ENCODE results near the gene GPATCH4. TPM values are rescaled to one million over a fixed set of nuclear protein-coding genes. Genes with fewer than 3 reads are reported as not detected.
A peak's percentile ranks its signal among the peaks of the same experiment; 100 is the strongest.

Gene GPATCH4
- polyA plus RNA-seq, result 10 to 100 TPM; 14.3 to 20.8 TPM

DNA sequence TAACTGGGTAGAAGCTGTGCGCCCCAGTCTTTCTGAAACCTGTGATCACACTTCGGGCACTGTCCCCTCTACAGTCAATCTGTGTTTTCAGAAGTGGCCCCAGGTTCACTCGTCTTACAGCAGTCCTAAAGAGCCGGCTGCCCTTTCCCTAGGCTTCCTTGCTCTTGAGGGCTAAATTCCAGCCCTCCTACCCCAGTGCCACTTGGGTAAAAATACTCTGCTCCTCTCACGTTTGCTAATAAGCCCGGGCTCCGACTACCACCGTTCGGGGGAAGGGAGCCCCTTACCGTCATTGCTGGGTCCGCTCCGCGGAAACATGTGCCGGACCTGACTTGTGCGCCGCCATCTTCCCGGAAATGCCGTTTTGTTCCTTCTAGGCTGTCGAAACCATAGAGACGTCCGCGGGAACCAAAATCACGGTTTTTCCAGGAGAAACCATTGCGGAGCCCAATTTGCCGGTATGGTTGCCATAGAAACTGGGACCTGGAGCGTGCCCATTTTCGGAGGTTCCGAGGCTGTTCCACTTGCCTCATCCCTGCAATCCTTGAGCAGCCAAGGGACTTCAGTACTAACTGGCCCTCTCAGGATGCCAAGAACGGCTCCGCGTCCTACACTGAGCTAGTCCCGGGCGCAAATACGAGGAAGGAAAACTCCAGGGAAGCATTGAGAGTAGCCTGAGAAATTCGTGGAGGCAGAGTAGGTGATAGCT is at the start of gene GPATCH4:
Gene GPATCH4, minus strand, starts transcription at position 358 of the 709 bp plus-strand sequence.
- 0% methylated on average over 35 of the region's 35 CpGs for WGBS, 2 donors
- H3K4me3 ChIP-seq (ENCODE audit: low read depth in 1 of 2, low read length in 2 of 2), result peak within 1 kb of the TSS; percentile 70 to 92
- H3K9me3 ChIP-seq (ENCODE audit: control insufficient read depth in 2 of 2, insufficient read depth in 1 of 2, low read depth in 1 of 2, low read length in 1 of 2), result no peaks in the 10 kb centered on the region
- no peaks in the 10 kb centered on the region for H3K27me3 ChIP-seq (ENCODE audit: control insufficient read depth in 1 of 2, insufficient read depth in 2 of 2, low read length in 2 of 2)
- peak within 1 kb of the TSS; percentile 61 to 87 for H3K27ac ChIP-seq (ENCODE audit: low read depth in 2 of 2, low read length in 1 of 2)
- H3K36me3 ChIP-seq (ENCODE audit: control insufficient read depth in 2 of 2, insufficient read depth in 2 of 2, low read length in 1 of 2), result peaks cover 7 to 11% of the 10 kb centered on the region in 2 donors
- H3K4me1 ChIP-seq (ENCODE audit: control insufficient read depth in 2 of 2, insufficient read depth in 2 of 2, low read length in 1 of 2), result peaks cover 0 to 3% of the 10 kb centered on the region in 2 donors

DNA sequence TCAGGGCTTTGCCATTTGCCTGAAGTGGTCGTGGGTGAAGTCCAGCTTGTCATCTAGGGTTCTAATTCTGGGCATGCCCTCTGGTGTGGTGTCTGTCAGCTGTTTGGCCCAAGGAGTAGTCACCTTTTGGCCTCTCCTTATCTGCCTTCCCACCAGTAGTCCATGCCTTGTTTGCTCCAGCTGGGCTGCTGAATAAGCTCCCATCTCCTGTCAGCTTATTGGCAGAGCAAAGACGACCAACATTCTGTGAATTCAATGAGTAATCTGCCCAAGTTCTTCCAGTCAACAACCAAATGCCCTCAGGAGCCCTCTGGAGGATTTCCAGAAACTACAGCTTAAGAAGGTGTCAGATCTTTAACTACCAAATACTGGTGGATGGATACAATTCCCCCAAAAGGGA is 47.7 kb upstream of the GPATCH4 start:
- Histone ChIP-seq H3K36me3 (ENCODE audit: control insufficient read depth in 2 of 2, insufficient read depth in 2 of 2, low read length in 1 of 2) (no peaks in the 10 kb centered on the region), H3K4me1 (ENCODE audit: control insufficient read depth in 2 of 2, insufficient read depth in 2 of 2, low read length in 1 of 2) (no peaks in the 10 kb centered on the region), H3K27ac (ENCODE audit: low read depth in 2 of 2, low read length in 1 of 2) (no peak overlapping the region), H3K4me3 (ENCODE audit: low read depth in 1 of 2, low read length in 2 of 2) (no peak overlapping the region), H3K9me3 (ENCODE audit: control insufficient read depth in 2 of 2, insufficient read depth in 1 of 2, low read depth in 1 of 2, low read length in 1 of 2) (peaks cover 0 to 3% of the 10 kb centered on the region in 2 donors), H3K27me3 (ENCODE audit: control insufficient read depth in 1 of 2, insufficient read depth in 2 of 2, low read length in 2 of 2) (peaks cover 0 to 13% of the 10 kb centered on the region in 2 donors)
- WGBS, 2 donors, result 7 to 15% methylated on average over 2 of the region's 2 CpGs

DNA sequence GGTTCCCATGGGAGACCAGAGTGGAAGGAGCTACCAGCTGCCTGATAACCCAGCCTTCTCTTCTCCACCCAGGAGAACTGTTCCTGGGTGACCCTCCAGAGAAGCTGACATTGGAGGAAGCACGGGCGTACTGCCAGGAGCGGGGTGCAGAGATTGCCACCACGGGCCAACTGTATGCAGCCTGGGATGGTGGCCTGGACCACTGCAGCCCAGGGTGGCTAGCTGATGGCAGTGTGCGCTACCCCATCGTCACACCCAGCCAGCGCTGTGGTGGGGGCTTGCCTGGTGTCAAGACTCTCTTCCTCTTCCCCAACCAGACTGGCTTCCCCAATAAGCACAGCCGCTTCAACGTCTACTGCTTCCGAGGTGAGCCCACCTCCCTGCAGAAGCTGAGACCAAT is 47.2 kb upstream of the GPATCH4 start:
- peaks cover 0 to 13% of the 10 kb centered on the region in 2 donors for H3K27me3 ChIP-seq (ENCODE audit: control insufficient read depth in 1 of 2, insufficient read depth in 2 of 2, low read length in 2 of 2)
- no peaks in the 10 kb centered on the region for H3K4me1 ChIP-seq (ENCODE audit: control insufficient read depth in 2 of 2, insufficient read depth in 2 of 2, low read length in 1 of 2)
- WGBS, 2 donors, result 80 to 89% methylated on average over 9 to 10 of the region's 10 CpGs
- H3K27ac ChIP-seq (ENCODE audit: low read depth in 2 of 2, low read length in 1 of 2), result no peak overlapping the region
- peaks cover 0 to 3% of the 10 kb centered on the region in 2 donors for H3K9me3 ChIP-seq (ENCODE audit: control insufficient read depth in 2 of 2, insufficient read depth in 1 of 2, low read depth in 1 of 2, low read length in 1 of 2)
- H3K4me3 ChIP-seq (ENCODE audit: low read depth in 1 of 2, low read length in 2 of 2), result no peak overlapping the region
- no peaks in the 10 kb centered on the region for H3K36me3 ChIP-seq (ENCODE audit: control insufficient read depth in 2 of 2, insufficient read depth in 2 of 2, low read length in 1 of 2)

DNA sequence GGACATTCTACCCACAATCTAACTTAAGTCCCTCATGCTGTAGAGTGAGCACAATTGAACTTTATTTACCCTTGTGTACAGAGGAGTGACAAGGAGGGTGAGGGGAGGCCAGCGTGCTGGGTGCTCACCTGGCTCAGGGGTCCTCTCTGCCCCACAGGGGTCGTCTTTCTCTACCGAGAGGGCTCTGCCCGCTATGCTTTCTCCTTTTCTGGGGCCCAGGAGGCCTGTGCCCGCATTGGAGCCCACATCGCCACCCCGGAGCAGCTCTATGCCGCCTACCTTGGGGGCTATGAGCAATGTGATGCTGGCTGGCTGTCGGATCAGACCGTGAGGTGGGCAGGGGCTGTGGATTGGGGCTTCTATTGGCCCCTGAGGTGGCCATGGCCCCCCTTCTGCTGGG is 46.1 kb upstream of the GPATCH4 start:
- 74 to 77% methylated on average over 10 of the region's 10 CpGs for WGBS, 2 donors
- peaks cover 0 to 13% of the 10 kb centered on the region in 2 donors for H3K27me3 ChIP-seq (ENCODE audit: control insufficient read depth in 1 of 2, insufficient read depth in 2 of 2, low read length in 2 of 2)
- H3K27ac ChIP-seq (ENCODE audit: low read depth in 2 of 2, low read length in 1 of 2), result no peak overlapping the region
- peaks cover 0 to 1% of the 10 kb centered on the region in 2 donors for H3K9me3 ChIP-seq (ENCODE audit: control insufficient read depth in 2 of 2, insufficient read depth in 1 of 2, low read depth in 1 of 2, low read length in 1 of 2)
- peaks cover under 1 to 2% of the 10 kb centered on the region in 2 donors for H3K4me1 ChIP-seq (ENCODE audit: control insufficient read depth in 2 of 2, insufficient read depth in 2 of 2, low read length in 1 of 2)
- no peaks in the 10 kb centered on the region for H3K36me3 ChIP-seq (ENCODE audit: control insufficient read depth in 2 of 2, insufficient read depth in 2 of 2, low read length in 1 of 2)
- no peak overlapping the region for H3K4me3 ChIP-seq (ENCODE audit: low read depth in 1 of 2, low read length in 2 of 2)

DNA sequence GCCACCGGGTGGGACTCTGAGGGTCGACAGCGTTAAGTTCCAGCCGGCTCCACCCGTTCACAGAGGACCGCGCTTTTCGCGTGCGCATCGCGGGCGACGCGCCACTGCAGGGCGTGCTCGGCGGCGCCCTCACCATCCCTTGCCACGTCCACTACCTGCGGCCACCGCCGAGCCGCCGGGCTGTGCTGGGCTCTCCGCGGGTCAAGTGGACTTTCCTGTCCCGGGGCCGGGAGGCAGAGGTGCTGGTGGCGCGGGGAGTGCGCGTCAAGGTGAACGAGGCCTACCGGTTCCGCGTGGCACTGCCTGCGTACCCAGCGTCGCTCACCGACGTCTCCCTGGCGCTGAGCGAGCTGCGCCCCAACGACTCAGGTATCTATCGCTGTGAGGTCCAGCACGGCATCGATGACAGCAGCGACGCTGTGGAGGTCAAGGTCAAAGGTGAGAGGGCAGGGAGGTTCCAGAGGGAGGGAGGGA is 45.5 kb upstream of the GPATCH4 start:
- WGBS, 2 donors, result 14 to 25% methylated on average over 43 to 51 of the region's 51 CpGs
- no peaks in the 10 kb centered on the region for H3K9me3 ChIP-seq (ENCODE audit: control insufficient read depth in 2 of 2, insufficient read depth in 1 of 2, low read depth in 1 of 2, low read length in 1 of 2)
- peaks cover 0 to 14% of the 10 kb centered on the region in 2 donors for H3K27me3 ChIP-seq (ENCODE audit: control insufficient read depth in 1 of 2, insufficient read depth in 2 of 2, low read length in 2 of 2)
- no peaks in the 10 kb centered on the region for H3K36me3 ChIP-seq (ENCODE audit: control insufficient read depth in 2 of 2, insufficient read depth in 2 of 2, low read length in 1 of 2)
- H3K4me3 ChIP-seq (ENCODE audit: low read depth in 1 of 2, low read length in 2 of 2), result no peak overlapping the region
- H3K4me1 ChIP-seq (ENCODE audit: control insufficient read depth in 2 of 2, insufficient read depth in 2 of 2, low read length in 1 of 2), result peaks cover 4 to 7% of the 10 kb centered on the region in 2 donors
- no peak overlapping the region for H3K27ac ChIP-seq (ENCODE audit: low read depth in 2 of 2, low read length in 1 of 2)

DNA sequence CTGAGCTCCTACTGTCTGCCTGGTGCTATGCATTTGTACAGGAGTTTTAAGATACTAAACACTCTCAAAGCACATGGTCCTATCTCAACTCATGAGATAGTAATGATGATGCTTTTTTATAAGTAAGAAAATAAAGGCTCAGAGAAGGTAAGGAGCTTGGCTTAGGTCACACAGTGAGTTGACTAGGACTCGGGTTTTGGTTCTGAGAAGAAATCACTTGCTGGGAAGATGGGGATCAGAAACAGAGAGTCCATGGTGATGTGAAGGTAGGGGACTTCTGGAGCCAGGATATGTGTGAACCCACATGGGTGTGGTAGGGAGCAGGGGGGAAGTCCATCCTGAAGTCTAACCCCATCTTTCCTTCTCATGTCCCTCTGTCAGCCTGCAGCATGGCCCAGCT is 44.4 kb upstream of the GPATCH4 start:
- H3K36me3 ChIP-seq (ENCODE audit: control insufficient read depth in 2 of 2, insufficient read depth in 2 of 2, low read length in 1 of 2), result no peaks in the 10 kb centered on the region
- peaks cover 0 to 17% of the 10 kb centered on the region in 2 donors for H3K27me3 ChIP-seq (ENCODE audit: control insufficient read depth in 1 of 2, insufficient read depth in 2 of 2, low read length in 2 of 2)
- WGBS, 2 donors, result 76 to 84% methylated on average over 1 of the region's 1 CpG

DNA sequence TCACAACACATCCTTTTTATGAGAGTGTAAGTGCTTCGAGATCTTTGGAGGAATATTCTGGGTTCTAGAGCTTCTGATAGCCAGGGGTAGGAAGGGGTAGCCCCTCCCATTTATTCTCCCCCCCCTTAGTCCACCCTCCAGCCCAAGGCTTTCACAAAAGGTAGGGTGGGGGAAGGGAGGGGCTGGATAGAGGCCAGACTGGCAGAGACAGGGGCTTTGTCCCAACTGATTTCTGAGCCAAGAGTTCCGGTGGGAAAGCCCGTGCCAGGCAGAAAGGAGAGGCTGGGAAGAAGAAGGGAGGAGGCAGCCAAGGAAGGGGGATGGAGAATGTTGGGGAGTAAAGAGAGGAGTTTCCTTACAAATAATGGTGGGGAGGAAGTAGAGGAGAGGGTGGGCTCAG is 43.8 kb upstream of the GPATCH4 start:
- H3K36me3 ChIP-seq (ENCODE audit: control insufficient read depth in 2 of 2, insufficient read depth in 2 of 2, low read length in 1 of 2), result no peaks in the 10 kb centered on the region
- H3K4me3 ChIP-seq (ENCODE audit: low read depth in 1 of 2, low read length in 2 of 2), result no peak overlapping the region
- H3K27ac ChIP-seq (ENCODE audit: low read depth in 2 of 2, low read length in 1 of 2), result no peak overlapping the region
- H3K27me3 ChIP-seq (ENCODE audit: control insufficient read depth in 1 of 2, insufficient read depth in 2 of 2, low read length in 2 of 2), result peaks cover 0 to 17% of the 10 kb centered on the region in 2 donors
- peaks cover 4 to 8% of the 10 kb centered on the region in 2 donors for H3K4me1 ChIP-seq (ENCODE audit: control insufficient read depth in 2 of 2, insufficient read depth in 2 of 2, low read length in 1 of 2)
- H3K9me3 ChIP-seq (ENCODE audit: control insufficient read depth in 2 of 2, insufficient read depth in 1 of 2, low read depth in 1 of 2, low read length in 1 of 2), result no peaks in the 10 kb centered on the region
- WGBS, 2 donors, result 42 to 45% methylated on average over 3 of the region's 3 CpGs

More for the DNA sequence above, 44.4 kb upstream of the GPATCH4 start:
- Histone ChIP-seq H3K4me3 (ENCODE audit: low read depth in 1 of 2, low read length in 2 of 2) (no peak overlapping the region), H3K9me3 (ENCODE audit: control insufficient read depth in 2 of 2, insufficient read depth in 1 of 2, low read depth in 1 of 2, low read length in 1 of 2) (no peaks in the 10 kb centered on the region), H3K4me1 (ENCODE audit: control insufficient read depth in 2 of 2, insufficient read depth in 2 of 2, low read length in 1 of 2) (peaks cover 4 to 8% of the 10 kb centered on the region in 2 donors), H3K27ac (ENCODE audit: low read depth in 2 of 2, low read length in 1 of 2) (no peak overlapping the region)

DNA sequence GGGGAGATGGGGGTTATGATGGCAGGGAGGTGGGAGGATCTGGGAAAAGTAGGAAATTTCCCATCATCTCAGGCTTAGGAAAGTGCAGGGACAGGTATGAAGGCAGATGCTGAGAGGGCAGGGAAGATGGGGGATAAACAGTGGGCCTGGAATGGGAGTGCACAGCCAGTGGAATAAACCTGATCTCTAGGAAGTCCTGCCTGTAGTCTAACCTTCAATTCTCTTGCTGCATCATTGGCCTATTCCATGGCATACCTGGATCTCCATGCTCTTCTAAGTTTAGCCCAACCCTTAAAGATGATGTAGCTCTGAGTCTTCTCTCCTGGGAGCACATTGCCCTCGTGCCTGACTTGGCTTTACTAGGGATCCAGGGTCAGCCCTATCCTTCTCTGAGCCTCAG is 43.4 kb upstream of the GPATCH4 start:
- WGBS, 2 donors, result 31 to 38% methylated on average over 1 of the region's 1 CpG
- Histone ChIP-seq H3K4me3 (ENCODE audit: low read depth in 1 of 2, low read length in 2 of 2) (no peak overlapping the region), H3K36me3 (ENCODE audit: control insufficient read depth in 2 of 2, insufficient read depth in 2 of 2, low read length in 1 of 2) (no peaks in the 10 kb centered on the region), H3K27ac (ENCODE audit: low read depth in 2 of 2, low read length in 1 of 2) (no peak overlapping the region), H3K9me3 (ENCODE audit: control insufficient read depth in 2 of 2, insufficient read depth in 1 of 2, low read depth in 1 of 2, low read length in 1 of 2) (no peaks in the 10 kb centered on the region), H3K4me1 (ENCODE audit: control insufficient read depth in 2 of 2, insufficient read depth in 2 of 2, low read length in 1 of 2) (peaks cover 4 to 8% of the 10 kb centered on the region in 2 donors), H3K27me3 (ENCODE audit: control insufficient read depth in 1 of 2, insufficient read depth in 2 of 2, low read length in 2 of 2) (peaks cover 0 to 17% of the 10 kb centered on the region in 2 donors)

DNA sequence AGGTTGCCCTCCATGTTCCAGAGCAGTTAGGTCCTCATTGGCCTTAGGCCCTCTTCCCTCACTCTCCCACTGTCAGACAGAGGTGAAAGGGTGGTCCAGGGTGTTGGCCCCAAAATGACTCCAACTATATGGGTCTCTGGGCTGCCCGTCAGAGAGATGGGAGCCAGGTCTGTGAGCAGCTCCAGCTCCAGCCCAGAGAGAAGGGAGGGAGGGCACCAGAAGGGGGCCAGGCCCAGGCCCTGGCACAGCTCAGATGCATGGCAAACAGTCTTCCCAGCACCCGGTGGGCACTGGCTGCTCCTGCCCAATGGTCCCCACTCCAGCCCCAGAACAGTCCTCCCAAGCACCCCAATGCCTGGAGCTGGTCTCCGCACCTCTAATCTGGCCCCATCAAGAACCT is 42.9 kb upstream of the GPATCH4 start:
- Histone ChIP-seq H3K36me3 (ENCODE audit: control insufficient read depth in 2 of 2, insufficient read depth in 2 of 2, low read length in 1 of 2) (no peaks in the 10 kb centered on the region), H3K4me1 (ENCODE audit: control insufficient read depth in 2 of 2, insufficient read depth in 2 of 2, low read length in 1 of 2) (peaks cover 4 to 8% of the 10 kb centered on the region in 2 donors), H3K27me3 (ENCODE audit: control insufficient read depth in 1 of 2, insufficient read depth in 2 of 2, low read length in 2 of 2) (peaks cover 0 to 20% of the 10 kb centered on the region in 2 donors), H3K4me3 (ENCODE audit: low read depth in 1 of 2, low read length in 2 of 2) (no peak overlapping the region), H3K27ac (ENCODE audit: low read depth in 2 of 2, low read length in 1 of 2) (no peak overlapping the region), H3K9me3 (ENCODE audit: control insufficient read depth in 2 of 2, insufficient read depth in 1 of 2, low read depth in 1 of 2, low read length in 1 of 2) (no peaks in the 10 kb centered on the region)
- WGBS, 2 donors, result 83% methylated on average over 3 of the region's 3 CpGs

DNA sequence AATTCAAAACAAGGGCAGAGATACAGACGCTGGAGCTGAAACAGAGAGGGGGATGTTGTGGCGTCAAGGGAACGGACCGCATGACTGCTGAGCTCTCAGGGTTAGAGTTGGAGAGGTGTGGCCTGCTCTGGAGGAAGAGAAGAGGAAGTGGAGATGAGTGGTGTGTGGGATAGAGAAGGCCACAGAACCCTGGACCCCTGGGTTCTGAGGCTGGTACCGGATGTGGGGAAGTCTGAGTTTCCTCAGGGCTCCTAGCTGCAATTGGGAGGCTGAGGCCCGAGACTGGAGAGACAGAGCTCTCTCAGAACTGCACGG is 42.5 kb upstream of the GPATCH4 start:
- H3K9me3 ChIP-seq (ENCODE audit: control insufficient read depth in 2 of 2, insufficient read depth in 1 of 2, low read depth in 1 of 2, low read length in 1 of 2), result no peaks in the 10 kb centered on the region
- no peak overlapping the region for H3K4me3 ChIP-seq (ENCODE audit: low read depth in 1 of 2, low read length in 2 of 2)
- H3K4me1 ChIP-seq (ENCODE audit: control insufficient read depth in 2 of 2, insufficient read depth in 2 of 2, low read length in 1 of 2), result peaks cover 4 to 8% of the 10 kb centered on the region in 2 donors
- no peaks in the 10 kb centered on the region for H3K36me3 ChIP-seq (ENCODE audit: control insufficient read depth in 2 of 2, insufficient read depth in 2 of 2, low read length in 1 of 2)
- no peak overlapping the region for H3K27ac ChIP-seq (ENCODE audit: low read depth in 2 of 2, low read length in 1 of 2)
- 69 to 70% methylated on average over 7 of the region's 7 CpGs for WGBS, 2 donors
- peaks cover 0 to 20% of the 10 kb centered on the region in 2 donors for H3K27me3 ChIP-seq (ENCODE audit: control insufficient read depth in 1 of 2, insufficient read depth in 2 of 2, low read length in 2 of 2)
